ENCODE measurements around the gene RAPGEF5.

RAPGEF5 gene

GRCh38 chr7:22252016-22252415 is 104.9 kb downstream of the RAPGEF5 start:
- no peak for DNase-seq

GRCh38 chr7:22251281-22251680 is 105.7 kb downstream of the RAPGEF5 start:
- no peak for DNase-seq

DNA sequence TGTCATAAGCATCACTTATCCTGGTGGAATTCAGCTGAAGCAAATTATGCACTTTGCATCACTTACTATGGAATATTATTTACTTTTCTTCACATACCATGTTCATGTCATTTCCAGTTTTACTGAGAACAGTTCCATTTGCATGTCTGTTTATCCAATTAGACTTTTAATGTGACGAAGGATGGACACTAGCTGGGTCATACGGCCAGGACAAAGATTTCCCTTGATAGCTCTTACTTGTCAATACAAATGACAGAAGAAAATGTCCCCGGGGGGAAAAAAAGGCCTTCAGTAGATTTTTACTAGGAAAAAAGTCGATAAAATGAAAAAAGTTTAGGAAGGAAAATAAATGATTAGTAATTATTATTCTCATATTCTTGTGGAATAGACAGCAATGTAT is 106.6 kb downstream of the RAPGEF5 start:
- DNase-seq: no peak

DNA sequence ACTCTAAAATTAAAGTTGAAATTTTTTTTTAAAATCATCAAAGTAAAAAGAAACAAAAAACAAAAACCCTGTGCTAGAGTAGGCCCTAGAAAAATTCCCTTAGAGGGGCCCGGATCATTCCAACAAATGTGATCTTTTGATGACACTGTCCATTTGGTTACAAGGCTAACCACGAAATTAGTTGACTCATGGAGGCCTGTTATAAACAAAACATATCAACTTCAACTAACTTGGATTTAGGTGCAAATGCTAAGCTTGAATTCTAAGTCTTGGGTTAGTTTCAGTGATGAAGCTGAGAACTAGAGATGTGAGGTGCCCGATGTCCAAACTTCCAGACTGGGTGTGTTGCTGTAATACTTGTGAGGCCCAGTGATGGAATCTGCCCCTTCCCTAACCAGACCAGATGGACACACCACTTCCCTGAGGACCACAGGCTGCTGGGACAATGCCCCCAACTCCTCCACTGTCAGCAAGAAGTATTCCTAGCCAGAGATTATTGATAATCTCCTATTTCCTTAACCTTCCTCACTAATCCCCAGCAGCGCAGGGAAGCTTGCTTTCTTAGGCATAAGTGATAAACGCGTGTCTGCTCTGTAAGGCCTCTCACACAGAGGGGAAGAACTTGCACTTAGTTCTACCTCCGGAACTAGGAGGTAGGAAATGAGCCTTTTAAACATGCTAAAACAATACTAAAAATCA is 108.7 kb downstream of the RAPGEF5 start:
- no peak for DNase-seq

DNA sequence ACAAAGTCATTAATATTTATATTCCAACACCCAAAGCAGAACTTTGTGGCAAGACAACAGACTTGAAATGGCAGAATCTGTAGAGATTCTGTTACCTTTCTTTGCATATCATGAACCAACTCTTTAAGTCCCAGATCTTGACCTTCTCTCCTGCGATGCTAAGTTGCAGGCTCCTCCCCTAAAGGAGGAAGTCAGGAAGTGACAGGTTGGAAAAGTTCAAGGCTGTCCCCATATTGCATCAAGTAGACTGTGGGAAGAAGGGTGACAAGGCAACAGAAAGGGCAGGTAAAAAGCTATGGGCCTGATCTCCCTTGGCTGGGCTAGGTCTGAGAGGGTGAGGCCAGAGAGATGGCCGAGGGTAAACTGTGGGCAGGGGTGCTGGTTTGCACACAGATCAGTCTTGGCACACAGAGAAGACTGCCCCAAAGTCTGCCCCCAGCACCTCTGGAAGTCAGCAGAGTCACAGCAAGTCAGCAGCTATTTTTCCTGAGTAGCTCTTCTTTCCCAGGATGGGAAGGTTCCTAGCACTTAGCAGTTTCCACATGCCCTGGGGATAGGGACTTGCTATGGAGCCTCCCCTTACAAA is 115.1 kb downstream of the RAPGEF5 start:
- no peak for DNase-seq

DNA sequence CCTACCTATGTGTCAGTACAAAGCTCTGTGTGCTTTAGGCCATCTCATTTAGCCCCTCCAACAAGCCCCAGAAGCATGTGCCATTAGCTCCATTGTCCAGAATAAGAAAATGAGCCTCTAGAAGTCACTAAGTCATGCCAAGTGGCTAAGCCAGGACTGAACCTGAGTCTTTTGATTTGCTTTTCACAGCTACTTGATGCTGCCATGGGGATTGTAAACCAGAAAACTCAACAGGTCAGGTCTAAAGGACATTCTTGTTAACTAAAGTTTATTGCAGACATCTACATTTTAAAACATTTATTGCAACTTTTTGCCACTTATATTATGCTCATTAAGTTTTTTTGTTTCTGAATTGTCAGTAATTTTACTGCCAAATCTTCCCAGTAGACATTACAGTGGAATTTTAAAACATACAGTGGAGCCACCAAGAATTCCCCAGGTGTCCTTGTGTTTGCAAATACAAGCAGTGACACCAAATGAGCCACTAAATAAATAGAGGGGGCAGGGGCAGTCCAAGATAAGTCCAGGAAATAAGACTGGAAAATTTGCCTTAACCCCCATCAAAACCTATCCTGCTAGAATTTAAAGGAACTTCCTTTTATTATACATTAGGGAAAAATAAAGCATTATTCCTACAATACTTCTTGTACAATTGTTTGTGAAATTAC is 115.9 kb downstream of the RAPGEF5 start:
- DNase-seq: no peak

DNA sequence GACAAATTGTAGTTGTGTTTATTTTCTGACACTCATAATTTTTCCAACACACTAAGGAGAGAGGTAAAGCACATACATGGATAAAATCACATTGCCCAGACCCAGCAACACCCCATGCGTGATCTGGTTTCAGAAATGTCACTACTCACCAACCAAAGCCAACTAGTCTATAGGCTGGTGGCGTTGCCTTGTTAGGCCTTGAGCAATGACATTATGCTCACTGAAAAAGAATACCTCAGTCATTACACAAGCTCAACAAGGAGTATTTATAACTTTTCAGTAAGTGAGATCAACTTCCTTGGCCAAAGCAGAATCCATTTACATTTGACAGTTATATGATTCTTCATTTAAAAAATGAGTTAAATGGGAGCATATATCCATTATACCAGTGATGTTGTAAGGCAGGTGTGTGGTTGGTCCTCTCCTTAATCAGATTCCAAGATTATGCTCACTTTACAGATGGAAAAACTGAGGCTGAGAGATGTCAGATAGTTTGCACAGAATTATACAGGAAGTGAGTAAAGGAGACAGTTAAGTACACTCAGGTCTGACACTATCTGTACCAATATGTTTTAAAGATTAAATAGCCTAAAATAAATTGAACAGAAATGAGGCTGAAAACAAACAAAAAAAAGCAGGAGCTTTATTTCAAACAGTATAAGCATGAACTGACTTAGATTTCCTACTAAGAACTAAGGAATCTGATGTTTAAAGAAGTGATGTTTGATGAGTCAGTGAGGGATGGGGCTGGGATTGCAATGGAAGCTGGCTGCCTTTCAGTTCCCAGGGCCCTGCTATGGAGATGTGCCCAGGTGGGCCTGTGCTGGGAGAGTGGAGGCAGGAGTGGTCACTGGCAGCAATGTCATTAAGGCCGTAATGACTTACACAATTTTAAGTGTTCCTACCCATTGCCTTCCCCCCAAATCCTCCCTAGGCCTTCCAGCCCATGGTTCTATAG is 118.3 kb downstream of the RAPGEF5 start:
- no peak for DNase-seq

GRCh38 chr7:22235134-22235533 is 121.8 kb downstream of the RAPGEF5 start:
- no peak for DNase-seq

GRCh38 chr7:22234227-22234626 is 122.7 kb downstream of the RAPGEF5 start:
- DNase-seq: no peak

GRCh38 chr7:22231806-22232205 is 125.1 kb downstream of the RAPGEF5 start:
- DNase-seq: no peak

DNA sequence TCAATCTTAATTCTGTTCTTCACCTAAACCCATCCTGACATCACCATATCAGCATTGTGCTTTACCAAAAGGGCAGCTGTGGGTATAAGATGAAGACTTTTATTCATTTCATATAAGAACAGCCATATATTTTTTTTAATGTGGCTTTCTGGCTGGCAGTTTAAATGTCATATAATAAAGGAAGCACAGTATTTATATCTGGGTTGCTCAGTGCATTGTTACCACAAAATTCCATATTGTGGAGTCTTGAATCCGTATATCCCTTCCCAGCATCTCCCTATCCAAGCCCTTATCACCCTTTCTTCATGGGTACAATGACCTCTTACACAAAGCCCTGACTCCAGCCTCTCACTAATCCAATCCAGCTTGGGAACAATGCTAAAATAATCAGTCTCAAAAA is 125.8 kb downstream of the RAPGEF5 start:
- DNase-seq: no peak

DNA sequence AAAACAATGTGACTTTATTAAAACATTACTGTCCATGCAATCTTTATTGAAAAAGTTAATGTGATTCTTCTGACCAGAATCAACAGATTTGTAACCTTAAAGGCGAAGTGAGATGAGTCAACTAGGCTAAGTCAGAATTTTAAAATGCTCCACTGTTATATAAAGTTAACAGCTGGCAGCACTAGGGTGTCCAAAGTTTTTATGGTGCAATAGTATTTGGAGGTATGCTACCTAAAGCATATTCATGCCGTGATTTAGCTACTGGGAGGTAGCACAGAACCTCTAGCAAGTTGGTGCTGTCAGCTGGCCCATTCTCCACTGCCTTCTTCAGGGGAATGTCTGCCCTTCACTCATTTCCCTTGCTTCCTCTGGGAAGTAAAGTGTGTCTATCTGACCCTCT is 126.7 kb downstream of the RAPGEF5 start:
- no peak for DNase-seq

GRCh38 chr7:22229148-22229547 is 127.8 kb downstream of the RAPGEF5 start:
- DNase-seq: no peak

- DNase-seq: no peak
Measured at GRCh38 chr7:22223807-22224206, 133.1 kb downstream of the RAPGEF5 start.

DNA sequence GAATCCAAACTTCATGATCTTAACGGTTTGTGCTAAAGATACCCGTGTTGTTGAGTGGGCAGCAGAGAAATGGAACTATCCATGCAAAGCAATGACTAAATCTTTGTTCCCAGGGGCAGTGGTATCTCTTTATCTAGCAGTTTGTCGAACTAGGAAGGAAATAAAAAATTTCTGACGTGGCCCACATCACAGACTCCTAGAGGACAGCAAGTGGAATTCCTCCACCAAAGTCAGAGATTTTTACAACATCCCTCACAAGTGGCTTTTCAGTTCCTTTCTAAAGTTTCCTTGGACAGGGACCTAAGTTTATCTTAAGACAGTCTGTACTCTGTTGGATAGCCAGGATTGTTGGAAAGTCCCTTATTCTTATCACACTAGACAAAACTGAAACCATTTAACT is 136.0 kb downstream of the RAPGEF5 start:
- no peak for DNase-seq

DNA sequence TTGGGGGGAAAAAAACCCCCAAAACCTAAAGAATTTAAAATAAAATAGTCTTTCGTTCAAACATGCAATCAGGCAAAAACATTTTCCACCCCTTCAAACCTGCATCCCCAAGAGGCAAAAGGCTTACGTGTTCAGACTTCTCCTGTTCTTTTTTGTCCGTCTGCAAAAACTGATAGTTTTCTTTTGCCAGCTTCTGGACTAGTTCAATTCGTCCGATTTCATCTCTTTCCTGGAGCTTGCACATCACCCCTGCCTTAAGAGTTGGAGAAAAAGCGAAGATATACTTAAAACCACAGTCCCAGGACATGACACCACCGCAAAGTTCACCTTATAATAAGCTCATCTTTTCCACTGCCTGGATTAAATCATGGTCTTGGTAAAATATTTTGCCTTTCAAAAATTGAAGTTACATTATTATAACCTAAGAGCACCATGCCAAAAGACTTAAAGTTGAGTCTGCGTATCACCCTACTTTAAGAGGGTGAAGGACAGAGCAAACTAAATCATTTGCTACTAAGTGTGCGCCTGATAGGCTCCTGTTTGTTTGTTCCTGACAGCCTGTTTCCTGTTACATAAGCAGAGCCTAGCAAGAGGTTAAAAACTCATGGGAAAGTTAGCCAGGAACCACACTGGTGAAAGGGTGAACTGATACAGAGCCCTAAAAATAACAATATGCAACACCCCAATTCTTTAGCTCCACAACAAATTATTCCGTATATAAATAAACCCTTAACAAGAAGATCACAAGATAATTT is 137.0 kb downstream of the RAPGEF5 start:
- no peak for DNase-seq

- no peak for DNase-seq
Measured at GRCh38 chr7:22219036-22219435, 137.9 kb downstream of the RAPGEF5 start.

- no peak for DNase-seq
Measured at GRCh38 chr7:22216832-22217475, 140.0 kb downstream of the RAPGEF5 start.

DNA sequence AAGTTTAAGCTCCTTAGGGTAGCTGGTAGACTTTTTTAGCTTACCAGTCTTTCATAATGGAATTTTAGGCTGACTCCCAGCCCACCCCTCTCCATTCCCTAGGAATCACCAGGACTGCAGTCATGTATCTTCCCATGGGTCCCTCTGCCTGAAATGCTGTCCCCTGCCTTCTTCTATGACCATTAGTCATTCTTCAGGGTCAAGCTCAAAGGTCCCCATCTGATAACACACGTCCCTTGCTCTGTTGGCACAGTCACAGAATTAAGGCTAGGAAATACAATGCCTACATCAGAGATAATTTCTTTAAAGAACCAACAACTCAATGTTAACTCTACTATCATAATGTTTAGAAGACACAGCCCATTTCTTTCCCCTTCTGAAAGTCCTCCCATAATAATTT is 140.6 kb downstream of the RAPGEF5 start:
- DNase-seq: no peak

GRCh38 chr7:22214000-22214399 is 143.0 kb downstream of the RAPGEF5 start:
- DNase-seq: no peak

DNA sequence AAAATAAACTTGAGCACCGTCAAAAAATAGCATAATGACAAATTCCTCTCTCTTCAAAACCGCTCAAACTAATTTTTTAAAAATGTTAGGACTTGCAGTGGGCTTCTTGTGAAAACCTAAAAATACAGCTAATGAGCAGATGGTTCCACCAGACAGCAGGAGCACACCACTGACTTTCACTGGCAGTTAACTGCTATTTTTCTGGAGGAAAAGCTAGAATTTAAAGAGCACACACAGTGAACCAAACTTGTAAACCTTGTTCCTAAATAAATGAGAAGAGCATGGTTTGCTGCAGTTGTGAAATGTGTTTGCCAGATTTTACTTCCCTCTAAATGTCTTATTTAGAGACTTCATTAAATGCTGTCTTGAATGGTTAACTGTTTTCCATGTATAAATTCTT is 143.9 kb downstream of the RAPGEF5 start:
- no peak for DNase-seq

DNA sequence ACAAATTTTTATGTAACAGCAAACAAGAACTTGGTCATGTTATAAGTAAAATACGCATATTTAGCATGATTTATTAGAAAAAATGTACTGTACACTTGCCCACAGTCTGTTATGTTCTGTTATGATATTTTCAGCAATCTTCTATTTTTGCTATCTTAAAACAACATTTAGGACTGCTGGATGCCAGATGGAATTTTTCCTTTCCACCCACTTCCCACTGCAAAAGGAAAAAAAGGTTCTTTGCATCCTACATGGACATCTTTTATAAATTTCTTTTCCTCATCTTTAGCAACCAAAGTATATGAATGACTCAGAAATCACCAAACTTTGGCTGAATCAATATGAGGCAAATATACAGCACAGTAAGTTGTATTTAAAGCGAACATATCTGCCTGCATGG is 146.0 kb downstream of the RAPGEF5 start:
- DNase-seq: no peak
